ENCODE data around the gene LOX. TPM values are rescaled to one million over a fixed set of nuclear protein-coding genes. Genes with fewer than 3 reads are reported as not detected.

Gene LOX
- total and polyA plus RNA-seq, 9 of the 15 experiments (the other 6 are each of a cell fraction or from before 2014, with no cell fraction given): 0.06 to 0.09 TPM; not detected in 7

DNA sequence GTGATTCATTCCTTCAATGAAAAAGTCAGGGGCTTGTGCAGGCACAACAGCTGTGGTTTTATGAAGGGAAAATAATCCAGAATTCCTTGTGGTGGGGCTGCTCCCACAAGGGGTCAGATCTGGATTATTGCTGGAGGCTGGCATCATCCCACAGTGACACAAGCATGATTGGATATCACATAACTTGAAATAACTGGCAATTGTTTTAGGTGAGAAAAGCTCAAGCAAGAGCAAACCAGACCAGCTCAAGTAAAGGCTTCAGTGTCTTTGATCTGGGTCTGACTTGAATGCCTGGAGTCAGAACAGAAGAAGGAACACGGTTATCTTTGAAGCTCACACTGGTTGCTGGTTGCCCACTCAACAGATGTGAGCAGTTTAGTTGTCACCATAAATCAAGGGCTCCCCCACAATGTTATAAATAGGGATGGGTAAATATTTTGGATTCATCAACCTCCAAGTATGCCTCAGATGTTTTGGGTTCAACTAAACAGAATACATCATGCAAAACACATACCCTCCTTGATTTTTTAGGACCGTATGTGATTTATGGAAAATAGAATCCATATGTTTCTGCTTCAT is 48.2 kb upstream of the LOX start (continued):
- TF ChIP-seq RBM14 (IDR thresholded peaks at IDR 0.05; ENCODE audit: borderline replicate concordance, insufficient read depth, low read depth, low read length) (no peak), TCF7 (IDR thresholded peaks at IDR 0.05; ENCODE audit: borderline replicate concordance) (peak; percentile 95; the same call in 1 of the 2 replicates), DPF2 (IDR thresholded peaks at IDR 0.05) (peak; percentile 96), ZNF77 (CRISPR knock-in tag; IDR thresholded peaks at IDR 0.05) (no peak), KLF1 (tag; IDR thresholded peaks at IDR 0.05) (no peak), KLF6 (CRISPR knock-in tag; IDR thresholded peaks at IDR 0.05; ENCODE audit: borderline replicate concordance) (no peak), RAD21 (CRISPR knock-in tag; conservative IDR thresholded peaks at IDR 0.05 in 1 of 2, IDR thresholded peaks at IDR 0.05 in 1 of 2) (0 out of 4 replicates have a peak, but pooled peaks of 1 of the 2 experiments have one; percentile 8), LCOR (CRISPR knock-in tag; IDR thresholded peaks at IDR 0.05) (0 out of 2 replicates have a peak, but pooled peaks have one; percentile 41), TRIM24 (IDR thresholded peaks at IDR 0.05) (peak; percentile 77 to 86; a peak in 3 of 4 replicates), KDM2B (CRISPR knock-in tag; IDR thresholded peaks at IDR 0.05) (no peak), NR2C2 (CRISPR knock-in tag; IDR thresholded peaks at IDR 0.05) (no peak), NR2C2 (tag; IDR thresholded peaks at IDR 0.05) (no peak), ZNF239 (CRISPR knock-in tag; IDR thresholded peaks at IDR 0.05) (no peak), NFXL1 (CRISPR knock-in tag; IDR thresholded peaks at IDR 0.05) (no peak), SPI1 (IDR thresholded peaks at IDR 0.05; ENCODE audit: borderline replicate concordance, low read depth, low read length) (peak; percentile 59)
- TF ChIP-seq, protein P1, sequence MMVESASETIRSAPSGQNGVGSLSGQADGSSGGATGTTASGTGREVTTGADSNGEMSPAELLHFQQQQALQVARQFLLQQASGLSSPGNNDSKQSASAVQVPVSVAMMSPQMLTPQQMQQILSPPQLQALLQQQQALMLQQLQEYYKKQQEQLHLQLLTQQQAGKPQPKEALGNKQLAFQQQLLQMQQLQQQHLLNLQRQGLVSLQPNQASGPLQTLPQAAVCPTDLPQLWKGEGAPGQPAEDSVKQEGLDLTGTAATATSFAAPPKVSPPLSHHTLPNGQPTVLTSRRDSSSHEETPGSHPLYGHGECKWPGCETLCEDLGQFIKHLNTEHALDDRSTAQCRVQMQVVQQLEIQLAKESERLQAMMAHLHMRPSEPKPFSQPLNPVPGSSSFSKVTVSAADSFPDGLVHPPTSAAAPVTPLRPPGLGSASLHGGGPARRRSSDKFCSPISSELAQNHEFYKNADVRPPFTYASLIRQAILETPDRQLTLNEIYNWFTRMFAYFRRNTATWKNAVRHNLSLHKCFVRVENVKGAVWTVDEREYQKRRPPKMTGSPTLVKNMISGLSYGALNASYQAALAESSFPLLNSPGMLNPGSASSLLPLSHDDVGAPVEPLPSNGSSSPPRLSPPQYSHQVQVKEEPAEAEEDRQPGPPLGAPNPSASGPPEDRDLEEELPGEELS (CRISPR knock-in tag; IDR thresholded peaks at IDR 0.05; ENCODE audit: borderline replicate concordance): no peak
- TF ChIP-seq, protein P2, sequence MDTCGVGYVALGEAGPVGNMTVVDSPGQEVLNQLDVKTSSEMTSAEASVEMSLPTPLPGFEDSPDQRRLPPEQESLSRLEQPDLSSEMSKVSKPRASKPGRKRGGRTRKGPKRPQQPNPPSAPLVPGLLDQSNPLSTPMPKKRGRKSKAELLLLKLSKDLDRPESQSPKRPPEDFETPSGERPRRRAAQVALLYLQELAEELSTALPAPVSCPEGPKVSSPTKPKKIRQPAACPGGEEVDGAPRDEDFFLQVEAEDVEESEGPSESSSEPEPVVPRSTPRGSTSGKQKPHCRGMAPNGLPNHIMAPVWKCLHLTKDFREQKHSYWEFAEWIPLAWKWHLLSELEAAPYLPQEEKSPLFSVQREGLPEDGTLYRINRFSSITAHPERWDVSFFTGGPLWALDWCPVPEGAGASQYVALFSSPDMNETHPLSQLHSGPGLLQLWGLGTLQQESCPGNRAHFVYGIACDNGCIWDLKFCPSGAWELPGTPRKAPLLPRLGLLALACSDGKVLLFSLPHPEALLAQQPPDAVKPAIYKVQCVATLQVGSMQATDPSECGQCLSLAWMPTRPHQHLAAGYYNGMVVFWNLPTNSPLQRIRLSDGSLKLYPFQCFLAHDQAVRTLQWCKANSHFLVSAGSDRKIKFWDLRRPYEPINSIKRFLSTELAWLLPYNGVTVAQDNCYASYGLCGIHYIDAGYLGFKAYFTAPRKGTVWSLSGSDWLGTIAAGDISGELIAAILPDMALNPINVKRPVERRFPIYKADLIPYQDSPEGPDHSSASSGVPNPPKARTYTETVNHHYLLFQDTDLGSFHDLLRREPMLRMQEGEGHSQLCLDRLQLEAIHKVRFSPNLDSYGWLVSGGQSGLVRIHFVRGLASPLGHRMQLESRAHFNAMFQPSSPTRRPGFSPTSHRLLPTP (IDR thresholded peaks at IDR 0.05; ENCODE audit: borderline replicate concordance, extremely low read depth, insufficient read length): no peak
- TF ChIP-seq, protein P3, sequence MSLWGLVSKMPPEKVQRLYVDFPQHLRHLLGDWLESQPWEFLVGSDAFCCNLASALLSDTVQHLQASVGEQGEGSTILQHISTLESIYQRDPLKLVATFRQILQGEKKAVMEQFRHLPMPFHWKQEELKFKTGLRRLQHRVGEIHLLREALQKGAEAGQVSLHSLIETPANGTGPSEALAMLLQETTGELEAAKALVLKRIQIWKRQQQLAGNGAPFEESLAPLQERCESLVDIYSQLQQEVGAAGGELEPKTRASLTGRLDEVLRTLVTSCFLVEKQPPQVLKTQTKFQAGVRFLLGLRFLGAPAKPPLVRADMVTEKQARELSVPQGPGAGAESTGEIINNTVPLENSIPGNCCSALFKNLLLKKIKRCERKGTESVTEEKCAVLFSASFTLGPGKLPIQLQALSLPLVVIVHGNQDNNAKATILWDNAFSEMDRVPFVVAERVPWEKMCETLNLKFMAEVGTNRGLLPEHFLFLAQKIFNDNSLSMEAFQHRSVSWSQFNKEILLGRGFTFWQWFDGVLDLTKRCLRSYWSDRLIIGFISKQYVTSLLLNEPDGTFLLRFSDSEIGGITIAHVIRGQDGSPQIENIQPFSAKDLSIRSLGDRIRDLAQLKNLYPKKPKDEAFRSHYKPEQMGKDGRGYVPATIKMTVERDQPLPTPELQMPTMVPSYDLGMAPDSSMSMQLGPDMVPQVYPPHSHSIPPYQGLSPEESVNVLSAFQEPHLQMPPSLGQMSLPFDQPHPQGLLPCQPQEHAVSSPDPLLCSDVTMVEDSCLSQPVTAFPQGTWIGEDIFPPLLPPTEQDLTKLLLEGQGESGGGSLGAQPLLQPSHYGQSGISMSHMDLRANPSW (CRISPR knock-in tag; IDR thresholded peaks at IDR 0.05): 0 out of 2 replicates have a peak, but pooled peaks have one; percentile 20
- TF ChIP-seq, protein P4, sequence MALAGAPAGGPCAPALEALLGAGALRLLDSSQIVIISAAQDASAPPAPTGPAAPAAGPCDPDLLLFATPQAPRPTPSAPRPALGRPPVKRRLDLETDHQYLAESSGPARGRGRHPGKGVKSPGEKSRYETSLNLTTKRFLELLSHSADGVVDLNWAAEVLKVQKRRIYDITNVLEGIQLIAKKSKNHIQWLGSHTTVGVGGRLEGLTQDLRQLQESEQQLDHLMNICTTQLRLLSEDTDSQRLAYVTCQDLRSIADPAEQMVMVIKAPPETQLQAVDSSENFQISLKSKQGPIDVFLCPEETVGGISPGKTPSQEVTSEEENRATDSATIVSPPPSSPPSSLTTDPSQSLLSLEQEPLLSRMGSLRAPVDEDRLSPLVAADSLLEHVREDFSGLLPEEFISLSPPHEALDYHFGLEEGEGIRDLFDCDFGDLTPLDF (CRISPR knock-in tag; IDR thresholded peaks at IDR 0.05): 0 out of 2 replicates have a peak, but pooled peaks have one; percentile 20

All from K562 (cell line).